HG03354 (cell line): ENCODE results near the gene CHCHD10.

ENCODE experiments used
- ATAC-seq: cut with Tn5 transposase; IDR thresholded peaks from one replicate; pipeline ENCODE4 v1.9.1; 2021; ENCODE audit warnings: mild to moderate bottlenecking; ENCODE audit not compliant: unreplicated experiment, poor library complexity, severe bottlenecking

The CHCHD10 gene

DNA sequence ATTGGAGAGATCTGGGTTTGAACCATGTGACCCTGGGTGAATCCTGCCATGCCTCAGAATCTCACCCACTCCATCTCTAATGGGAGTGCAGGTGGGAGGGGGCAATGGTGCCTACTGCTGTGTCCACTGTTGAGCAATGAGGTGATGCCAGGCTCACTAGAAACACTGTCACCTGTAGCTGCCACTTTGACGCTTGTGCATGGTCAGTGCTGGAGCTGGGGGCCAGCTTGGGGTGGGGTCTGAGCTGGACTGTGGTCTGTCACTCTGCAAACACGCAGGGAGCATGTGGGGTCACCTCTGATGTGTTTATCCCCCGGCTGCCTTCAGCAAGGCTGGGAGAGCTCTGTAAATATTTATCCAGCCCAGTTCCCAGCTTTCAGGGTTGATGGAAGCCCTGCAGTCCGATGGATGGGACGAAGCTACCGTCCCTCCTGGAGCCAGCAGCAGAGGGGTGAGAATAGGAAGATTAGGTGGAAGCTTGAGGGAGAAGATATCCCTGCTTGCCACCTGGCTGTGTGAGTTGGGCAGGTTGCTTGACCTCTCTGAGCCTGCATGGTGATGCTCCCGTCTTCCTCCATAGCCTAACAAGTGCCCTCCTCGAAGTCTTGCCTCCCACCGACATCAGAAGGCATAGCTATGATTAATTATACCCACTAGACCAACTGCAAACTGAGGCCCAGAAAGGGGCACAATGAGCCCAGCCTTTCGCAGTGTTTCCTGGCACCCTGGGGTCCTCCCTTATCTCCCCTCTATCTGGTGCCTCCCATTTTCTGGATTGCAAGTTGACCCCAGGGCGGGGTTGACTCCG is 6.5 kb upstream of the CHCHD10 start:
- no peak for ATAC-seq

DNA sequence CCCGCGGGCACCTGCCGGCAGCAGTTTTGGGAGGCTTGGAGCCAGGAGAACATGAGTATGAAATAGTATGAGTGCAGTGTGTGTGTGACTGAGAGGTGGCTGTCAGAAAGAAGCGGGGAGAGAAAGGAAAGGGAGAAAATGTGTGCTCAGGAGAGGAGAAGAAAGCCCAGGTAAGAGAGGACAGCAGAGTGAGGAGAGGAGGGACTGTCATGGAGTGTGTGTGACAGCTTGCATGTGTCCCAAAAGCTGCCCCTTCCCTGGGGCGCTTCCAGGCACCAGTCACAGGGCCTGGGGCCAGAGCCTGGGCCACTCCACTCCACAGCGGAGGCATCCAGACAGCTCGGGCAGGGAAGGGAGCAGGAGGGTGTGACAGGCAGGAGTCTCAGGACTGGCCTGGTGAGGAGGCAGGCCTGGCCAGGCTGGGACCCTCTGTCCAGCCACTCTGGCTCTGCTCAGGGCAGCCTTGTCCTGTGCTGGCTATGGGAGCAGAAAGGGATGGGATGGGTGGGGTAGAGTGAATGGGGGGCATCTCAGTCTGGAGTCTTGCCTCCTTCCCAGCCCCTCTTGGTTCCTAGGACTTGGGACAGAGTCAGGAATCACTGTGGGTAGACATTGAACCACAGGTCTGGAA is 5.8 kb upstream of the CHCHD10 start:
- ATAC-seq: no peak

DNA sequence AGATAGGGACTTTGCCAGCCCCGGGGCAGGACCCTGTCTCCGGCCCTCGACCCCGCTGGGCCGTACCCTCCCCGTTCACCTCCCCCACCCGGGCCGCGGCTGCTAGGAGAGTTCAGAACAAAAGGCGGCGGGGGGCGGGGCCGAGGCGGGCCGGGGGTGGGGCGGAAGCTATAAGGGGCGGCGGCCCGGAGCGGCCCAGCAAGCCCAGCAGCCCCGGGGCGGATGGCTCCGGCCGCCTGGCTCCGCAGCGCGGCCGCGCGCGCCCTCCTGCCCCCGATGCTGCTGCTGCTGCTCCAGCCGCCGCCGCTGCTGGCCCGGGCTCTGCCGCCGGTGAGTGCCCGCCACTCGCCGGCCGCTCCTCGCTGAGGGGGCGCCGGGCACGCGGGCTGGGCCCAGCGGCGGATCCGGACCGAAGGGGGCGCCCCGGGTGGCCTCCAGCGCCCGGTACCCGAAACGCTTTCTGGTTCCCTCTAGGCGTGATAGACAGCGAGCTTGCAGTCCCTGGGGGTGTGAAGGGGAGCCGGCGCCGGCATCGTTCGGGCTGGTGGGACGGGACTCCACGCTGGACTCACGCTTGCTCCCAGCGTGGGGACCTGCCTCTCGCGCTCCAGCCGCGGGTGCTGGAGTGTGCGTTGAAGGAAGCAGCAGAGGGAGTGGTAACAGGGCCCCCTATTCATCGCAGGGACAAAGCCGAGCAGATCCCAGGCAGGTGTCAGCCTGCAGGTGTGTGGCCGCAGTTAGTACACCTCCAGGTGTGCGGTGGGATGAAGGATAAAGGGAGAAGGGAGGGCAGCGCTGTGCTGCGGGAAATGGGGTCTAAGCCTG is 5.1 kb upstream of the CHCHD10 start, which contains the start of gene MMP11:
MMP11 (plus strand) TSS at position 201 of the 825 bp plus-strand sequence; CDS start at position 223, 22 bp downstream.
- no peak for ATAC-seq

DNA sequence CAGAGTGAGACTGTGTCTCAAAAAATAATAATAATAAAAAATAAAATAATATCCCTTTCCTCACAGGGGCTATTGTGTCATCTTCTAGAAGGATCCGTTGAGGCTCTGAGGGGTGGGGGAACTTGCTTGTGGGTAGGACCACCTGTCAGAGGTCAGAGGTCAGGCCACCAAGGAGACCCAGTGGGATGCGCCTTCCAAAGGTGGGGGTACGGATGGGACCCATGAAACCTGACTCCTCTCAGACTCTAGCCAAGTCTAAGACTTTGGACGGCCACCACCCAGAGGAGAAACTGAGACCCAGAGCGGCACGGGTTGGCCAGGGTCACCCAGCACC is 4.5 kb upstream of the CHCHD10 start:
- ATAC-seq: no peak

DNA sequence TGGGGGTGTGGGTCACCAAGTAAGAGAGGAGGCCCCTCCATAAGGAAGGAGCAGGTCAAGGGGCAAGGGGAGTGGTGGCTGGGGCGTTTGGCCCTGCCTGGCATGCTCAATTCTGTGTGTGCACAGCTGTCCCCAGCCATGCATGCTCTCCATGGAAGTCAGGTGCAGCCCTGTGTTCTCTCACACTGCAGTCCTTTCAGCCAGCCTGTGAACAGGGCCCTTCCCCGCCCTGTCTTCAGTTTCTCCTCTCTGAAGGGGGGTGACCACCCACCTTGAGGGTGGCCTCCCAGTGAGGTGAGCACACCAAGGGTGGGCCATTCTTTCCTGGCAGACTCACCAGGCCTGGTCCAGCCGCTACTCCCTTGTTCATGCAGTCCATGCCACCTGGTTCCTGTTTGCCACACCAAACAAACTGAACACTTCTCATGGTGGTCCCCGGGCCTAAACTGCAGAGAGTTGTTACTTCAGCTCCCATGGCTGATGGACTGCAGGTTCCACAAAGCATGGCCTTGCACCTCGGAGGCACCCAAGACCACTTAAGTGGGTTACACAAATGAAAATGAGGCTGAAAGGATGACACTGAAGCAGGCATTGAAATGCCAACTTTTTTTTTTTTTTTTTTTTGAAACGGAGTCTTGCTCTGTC is 1.7 kb upstream of the CHCHD10 start:
- ATAC-seq: no peak

DNA sequence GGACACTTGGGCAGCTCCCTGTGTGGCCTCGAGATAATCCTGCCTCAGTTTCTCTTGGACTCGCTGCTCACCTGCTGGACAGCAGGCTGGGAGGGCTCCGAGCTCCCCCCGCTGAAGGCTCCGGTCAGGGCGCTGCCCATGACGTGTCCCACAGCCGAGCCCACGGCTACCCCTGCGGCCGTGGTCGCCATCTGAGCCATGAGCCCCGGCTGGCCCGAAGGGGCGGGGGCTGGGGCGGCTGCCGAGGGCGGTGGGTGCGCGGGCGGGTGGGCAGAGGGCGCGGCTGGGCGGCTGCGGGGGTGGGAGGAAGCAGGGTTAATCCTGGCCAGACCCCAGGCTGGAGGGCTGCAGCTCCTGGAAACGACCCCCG is 484 bp downstream of the CHCHD10 start:
- no peak for ATAC-seq

DNA sequence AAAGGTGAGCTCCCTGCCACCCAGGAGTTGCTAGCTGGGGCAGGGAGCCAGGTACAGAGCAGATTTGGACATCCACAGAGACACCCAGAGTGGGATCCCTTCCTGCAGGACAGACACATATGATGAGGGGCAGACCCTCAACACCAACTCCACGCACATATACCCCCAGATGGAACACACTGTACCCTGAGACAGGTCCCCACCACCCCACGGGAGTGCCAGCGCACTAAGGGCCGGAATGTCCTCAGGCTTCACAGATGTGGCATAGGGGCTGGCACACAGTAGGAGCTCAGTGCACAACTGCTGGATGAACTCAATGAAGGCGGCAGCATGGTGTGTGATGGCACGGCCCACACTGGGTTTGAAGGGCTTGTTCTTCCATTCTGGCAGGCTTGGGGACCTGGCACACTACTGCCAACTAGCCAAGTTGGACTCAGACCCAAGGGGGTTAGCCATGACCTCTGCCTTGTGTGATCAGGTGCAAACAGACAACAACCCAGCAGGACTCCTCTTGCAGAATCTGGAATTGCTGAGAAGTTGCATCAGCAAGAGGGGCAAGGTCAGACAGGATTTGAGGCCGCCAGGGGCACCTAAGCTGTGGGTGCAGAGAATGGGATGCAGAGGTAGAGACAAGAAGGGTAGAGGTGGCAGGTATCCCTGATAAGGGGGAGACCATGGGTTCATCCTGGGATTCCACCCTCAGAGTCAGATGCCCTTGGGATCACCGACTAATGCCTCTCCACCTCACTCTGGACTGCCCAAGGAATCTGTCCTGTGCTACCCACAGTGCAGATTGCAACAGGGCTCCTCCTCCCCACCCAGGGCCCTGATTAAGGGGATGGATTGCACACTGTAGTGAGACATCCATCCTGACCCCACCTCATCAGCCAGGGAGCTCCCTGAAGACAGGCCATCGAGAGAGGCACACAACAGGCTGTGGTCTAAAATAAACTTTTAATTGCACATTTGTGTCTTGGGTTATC is 2.6 kb downstream of the CHCHD10 start:
- no peak for ATAC-seq

DNA sequence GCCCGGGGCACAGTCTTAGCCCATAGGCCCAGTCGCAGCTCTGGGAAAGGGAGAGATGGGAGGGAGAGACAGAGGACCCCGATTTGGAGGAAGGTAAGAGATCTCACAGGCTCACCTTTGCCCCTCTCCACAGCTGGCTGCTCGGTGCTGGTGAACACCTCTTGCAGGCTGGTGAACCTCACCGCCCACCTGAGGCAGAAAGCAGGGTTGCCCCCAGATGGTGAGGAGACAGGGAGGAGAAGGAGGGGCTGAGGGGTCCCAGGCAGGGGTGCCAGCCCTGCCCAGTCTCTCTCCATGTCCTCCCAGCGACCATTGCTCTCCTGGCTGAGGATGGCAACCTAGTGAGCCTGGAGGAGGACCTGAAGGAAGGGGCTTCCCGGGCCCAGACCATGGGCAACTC is 3.8 kb downstream of the CHCHD10 start:
- no peak for ATAC-seq

DNA sequence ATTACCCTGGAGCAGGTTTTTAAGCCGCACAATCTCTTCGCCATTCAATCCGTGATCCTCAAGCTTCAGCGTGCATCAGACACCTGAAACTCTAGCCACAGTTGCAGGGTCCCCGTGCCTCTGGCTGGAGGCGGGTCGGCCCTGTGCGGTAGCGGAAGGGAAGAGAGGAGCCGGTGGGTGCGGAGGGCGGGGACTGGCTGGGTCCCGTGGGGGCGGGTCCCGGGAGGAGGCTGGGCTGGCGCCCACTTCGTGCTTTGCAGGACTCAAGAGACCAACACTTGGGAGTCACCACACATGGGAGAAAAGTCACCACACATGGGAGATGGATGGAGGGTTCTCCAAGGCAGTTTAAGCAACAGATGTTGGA is 4.2 kb downstream of the CHCHD10 start:
- ATAC-seq: no peak

DNA sequence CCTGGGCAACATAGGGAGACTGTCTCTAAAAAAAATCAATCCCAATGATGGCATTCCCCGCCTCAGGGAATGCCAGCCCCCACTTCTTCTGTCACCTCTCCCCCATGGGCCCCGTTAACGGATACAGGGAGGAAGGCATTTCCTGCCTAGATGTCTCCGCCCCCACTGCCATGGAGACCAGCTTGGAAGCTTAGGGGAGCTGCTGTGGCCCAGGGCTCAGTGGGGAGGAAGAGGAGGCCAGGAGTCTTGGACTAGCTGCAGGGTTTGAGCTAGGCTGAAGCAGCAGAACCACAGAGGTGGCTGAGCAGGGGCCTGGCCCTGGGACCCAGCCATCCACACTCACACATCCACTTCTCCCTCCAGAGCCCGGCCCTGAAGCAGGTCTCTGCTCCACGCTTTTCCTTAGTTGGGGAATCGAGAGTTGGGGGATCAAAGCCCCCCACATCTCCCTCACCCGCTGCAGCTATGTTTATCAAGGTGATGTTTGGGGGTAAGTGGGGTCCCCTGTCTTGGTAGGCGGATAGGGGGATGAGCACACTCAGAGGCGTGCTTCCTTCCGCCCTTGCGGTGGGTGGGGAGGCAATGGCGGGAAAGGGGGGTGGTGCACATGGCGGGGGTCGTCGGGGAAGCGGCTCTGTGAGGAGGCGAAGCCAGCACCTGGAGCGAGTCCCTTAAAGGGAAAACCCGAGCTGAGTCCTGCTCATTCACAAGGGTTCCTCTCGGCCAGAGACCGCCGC is 4.8 kb downstream of the CHCHD10 start, which contains the start of gene C22orf15:
C22orf15 (plus strand) TSS at position 149 of the 737 bp plus-strand sequence; CDS start at position 466, 317 bp downstream.
- ATAC-seq: no peak

DNA sequence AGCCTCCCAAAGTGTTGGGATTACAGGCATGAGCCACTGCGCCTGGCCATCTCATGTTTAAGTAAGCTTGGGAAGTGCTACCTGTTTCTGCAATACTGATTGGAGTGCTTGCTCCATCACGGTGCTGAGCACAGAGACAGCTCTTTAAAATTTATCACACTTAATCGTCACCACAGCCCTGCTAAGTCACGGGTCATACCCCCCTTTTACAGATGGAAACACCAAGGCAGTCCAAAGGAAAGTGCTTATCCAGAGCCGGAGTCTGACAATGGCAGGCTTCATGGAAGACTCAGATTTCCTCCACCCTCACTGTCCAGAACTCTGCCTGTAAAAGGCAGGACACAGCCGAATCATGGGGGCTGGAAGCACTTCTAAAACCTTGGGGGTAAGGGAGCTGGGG is 7.7 kb downstream of the CHCHD10 start:
- ATAC-seq: no peak

DNA sequence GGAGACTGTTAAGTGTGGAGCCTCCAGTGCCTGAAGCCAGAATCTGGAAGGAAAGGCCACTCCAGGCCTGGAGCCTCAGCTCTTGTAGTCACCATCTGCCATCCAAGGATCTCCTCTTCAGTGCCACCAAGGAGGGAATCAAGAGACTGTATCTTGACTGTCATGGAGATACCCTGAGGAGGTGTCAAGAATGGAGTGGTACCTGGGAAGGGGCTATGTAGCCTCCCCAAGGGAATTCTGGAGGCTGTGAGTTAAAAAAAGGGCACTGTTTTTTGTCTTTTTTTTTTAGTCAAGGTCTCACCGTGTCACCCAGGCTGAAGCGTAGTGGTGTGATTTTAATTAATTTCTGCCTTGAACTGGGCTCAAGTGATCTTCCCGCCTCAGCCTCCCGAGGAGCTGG is 8.2 kb downstream of the CHCHD10 start:
- no peak for ATAC-seq

DNA sequence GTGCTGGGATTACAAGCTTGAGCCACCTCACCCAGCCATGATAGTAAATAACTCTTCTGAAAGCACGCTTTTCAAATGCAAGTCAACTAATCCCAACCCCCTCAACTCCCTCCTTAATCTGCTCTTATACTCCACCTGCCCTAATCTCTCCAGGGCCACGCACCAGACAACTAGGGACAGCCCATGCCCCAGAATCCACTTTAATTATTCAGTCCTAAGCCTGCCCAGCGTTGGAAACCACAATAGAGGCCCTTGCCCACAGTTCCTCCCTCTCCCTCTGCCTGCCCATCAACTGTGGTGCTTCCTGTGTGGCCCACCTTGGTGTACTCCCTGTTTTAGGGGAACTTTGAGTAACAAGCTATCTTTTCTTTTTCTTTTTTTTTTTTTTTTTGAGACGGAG is 10.9 kb downstream of the CHCHD10 start:
- ATAC-seq: no peak

DNA sequence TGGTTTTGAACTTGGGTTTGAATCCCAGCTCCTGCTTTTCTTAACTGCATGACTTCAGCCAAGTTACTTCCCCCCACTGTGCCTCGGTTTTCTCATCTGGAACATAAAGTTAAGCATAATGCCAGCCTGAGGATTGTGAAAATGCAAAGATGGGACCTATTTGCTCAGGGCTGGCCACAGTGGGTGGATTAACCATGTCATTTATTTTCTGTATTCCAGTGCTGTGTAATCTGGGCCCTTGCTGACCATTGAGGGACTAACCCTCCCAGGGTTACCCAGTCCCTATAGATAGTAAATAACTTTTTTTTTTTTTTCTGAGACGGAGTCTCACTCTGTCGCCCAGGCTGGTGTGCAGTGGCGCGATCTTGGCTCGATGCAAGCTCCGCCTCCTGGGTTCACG is 12.1 kb downstream of the CHCHD10 start:
- ATAC-seq: no peak

DNA sequence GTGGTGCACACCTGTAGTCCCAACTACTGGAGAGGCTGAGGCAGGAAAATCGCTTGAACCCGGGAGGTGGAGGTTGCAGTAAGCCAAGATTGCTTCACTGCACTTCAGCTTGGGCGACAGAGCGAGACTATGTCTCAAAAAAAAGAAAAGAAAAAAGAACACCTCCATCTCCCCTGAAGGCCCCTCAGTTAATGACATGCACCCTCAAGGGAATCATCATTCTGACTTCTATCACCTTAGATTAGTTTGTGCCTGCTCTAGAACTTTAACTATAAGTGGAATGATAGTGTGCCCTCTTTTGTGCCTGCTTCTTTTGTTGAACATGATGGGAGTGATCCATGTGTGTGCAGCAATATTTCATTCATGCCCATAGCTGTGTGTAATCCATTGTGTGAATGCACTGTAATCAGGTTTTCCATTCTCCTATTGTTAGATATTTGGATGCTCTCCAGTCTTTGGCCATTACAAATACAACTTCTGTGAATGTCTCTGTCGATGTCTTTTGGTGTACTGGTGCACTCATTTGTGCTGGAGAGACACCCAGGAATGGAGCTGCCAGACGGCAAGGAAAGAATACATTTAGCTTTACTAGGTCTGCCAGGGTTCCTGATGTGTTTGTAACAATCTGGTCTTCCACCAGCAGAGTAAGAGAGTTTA is 12.7 kb downstream of the CHCHD10 start:
- ATAC-seq: no peak

DNA sequence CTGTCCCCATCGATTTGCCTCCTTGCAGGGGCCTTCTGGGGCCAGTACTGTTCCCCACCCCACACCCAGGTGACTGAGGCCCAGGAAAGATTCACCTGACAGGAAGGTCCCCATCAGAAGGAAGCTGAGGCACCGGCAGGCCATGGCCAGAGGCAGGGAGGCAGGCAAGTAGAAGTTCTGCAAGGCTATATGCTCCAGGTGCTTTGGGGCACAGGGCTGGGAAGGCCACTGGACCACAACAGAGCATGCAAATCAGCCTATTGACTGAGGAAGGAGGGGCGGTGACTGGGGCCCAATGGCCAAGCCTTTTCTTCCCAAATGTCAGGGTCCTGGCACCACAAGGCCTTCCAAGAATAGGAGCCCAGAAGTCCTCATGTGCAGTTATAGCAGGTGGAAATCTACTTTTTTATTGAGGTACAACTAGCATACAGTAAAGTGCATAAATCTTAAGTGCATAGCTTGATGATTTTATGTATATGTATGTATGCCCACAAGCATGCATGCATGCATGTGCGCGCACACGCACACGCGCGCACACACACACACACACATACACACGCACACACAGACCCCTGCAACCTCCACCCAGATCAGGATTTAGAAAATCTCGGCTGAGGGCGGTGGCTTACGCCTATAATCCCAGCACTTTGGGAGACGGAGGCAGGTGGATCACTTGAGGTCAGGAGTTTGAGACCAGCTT is 13.4 kb downstream of the CHCHD10 start, which contains the start of gene VPREB3:
VPREB3 (minus strand) TSS at position 206 of the 700 bp plus-strand sequence; CDS start at position 144, 62 bp downstream.
- no peak for ATAC-seq

DNA sequence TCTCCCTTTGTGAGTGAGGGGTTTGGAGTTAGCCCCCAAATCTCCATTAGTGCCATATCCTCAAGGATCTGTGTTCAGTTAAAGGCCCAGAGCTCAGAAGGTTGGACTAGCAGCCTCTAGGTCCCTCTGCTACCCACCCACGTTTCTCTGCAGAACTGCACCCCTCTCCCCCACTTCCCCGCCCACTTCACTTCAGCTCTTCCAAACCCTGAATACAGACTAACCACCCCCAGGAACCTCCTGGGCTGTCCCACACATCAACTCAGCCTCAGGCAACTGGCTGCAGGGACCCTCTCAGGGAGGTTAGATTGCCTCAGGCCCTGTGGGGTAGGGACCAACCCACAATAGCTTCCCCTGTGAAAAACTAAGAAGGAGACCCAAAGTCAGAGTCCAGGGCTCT is 14.4 kb downstream of the CHCHD10 start:
- ATAC-seq: no peak
